Measurements from ENCODE around the gene ATG2B. TPM values are rescaled to one million over a fixed set of nuclear protein-coding genes. Genes with fewer than 3 reads are reported as not detected.

ATG2B gene
- total RNA-seq, 1 donor from 2014 or later, result 10.0 TPM

GRCh38 chr14:96242126-96242525, 121.0 kb downstream of the ATG2B start:
- H3K4me1 ChIP-seq, result no peaks in the 10 kb centered on the region
- no peak overlapping the region for H3K4me3 ChIP-seq
- peaks cover 37% of the 10 kb centered on the region for H3K27me3 ChIP-seq (ENCODE audit: low read depth)
- no peaks in the 10 kb centered on the region for H3K9me3 ChIP-seq (replicated peaks)
- no peak for DNase-seq
- TF ChIP-seq CTCF (IDR thresholded peaks at IDR 0.05; ENCODE audit: borderline replicate concordance), result no peak
- H3K36me3 ChIP-seq, result no peaks in the 10 kb centered on the region
- intact Hi-C loops (cut with micrococcal nuclease), result no loop called here
- no peak overlapping the region for H3K27ac ChIP-seq (replicated peaks)

- Histone ChIP-seq H3K4me3 (no peak overlapping the region), H3K9me3 (replicated peaks) (no peaks in the 10 kb centered on the region), H3K4me1 (no peaks in the 10 kb centered on the region), H3K36me3 (no peaks in the 10 kb centered on the region), H3K27me3 (ENCODE audit: low read depth) (peaks cover 46% of the 10 kb centered on the region), H3K27ac (replicated peaks) (no peak overlapping the region)
- intact Hi-C loops (cut with micrococcal nuclease), result no loop called here
- no peak for DNase-seq
- no peak for TF ChIP-seq CTCF (IDR thresholded peaks at IDR 0.05; ENCODE audit: borderline replicate concordance)
Measured at GRCh38 chr14:96240641-96241040, 122.5 kb downstream of the ATG2B start.

- DNase-seq, result no peak
- no peak for TF ChIP-seq CTCF (IDR thresholded peaks at IDR 0.05; ENCODE audit: borderline replicate concordance)
- H3K4me1 ChIP-seq, result no peaks in the 10 kb centered on the region
Measured at GRCh38 chr14:96239711-96240141, 123.4 kb downstream of the ATG2B start.

GRCh38 chr14:96238676-96239265, 124.4 kb downstream of the ATG2B start:
- no peaks in the 10 kb centered on the region for H3K4me1 ChIP-seq
- no peak overlapping the region for H3K4me3 ChIP-seq
- no peaks in the 10 kb centered on the region for H3K36me3 ChIP-seq
- no peaks in the 10 kb centered on the region for H3K9me3 ChIP-seq (replicated peaks)
- no peak overlapping the region for H3K27ac ChIP-seq (replicated peaks)
- DNase-seq, result no peak
- intact Hi-C loops (cut with micrococcal nuclease), result no loop called here
- TF ChIP-seq CTCF (IDR thresholded peaks at IDR 0.05; ENCODE audit: borderline replicate concordance), result no peak
- H3K27me3 ChIP-seq (ENCODE audit: low read depth), result peaks cover 54% of the 10 kb centered on the region

More at GRCh38 chr14:96239711-96240141, 123.4 kb downstream of the ATG2B start:
- Histone ChIP-seq H3K36me3 (no peaks in the 10 kb centered on the region), H3K9me3 (replicated peaks) (no peaks in the 10 kb centered on the region), H3K27ac (replicated peaks) (no peak overlapping the region), H3K4me3 (no peak overlapping the region), H3K27me3 (ENCODE audit: low read depth) (peaks cover 48% of the 10 kb centered on the region)
- intact Hi-C loops (cut with micrococcal nuclease), result no loop called here

GRCh38 chr14:96237641-96238040, 125.5 kb downstream of the ATG2B start:
- peaks cover 61% of the 10 kb centered on the region for H3K27me3 ChIP-seq (ENCODE audit: low read depth)
- DNase-seq, result no peak
- no peaks in the 10 kb centered on the region for H3K36me3 ChIP-seq
- no peaks in the 10 kb centered on the region for H3K9me3 ChIP-seq (replicated peaks)
- H3K4me3 ChIP-seq, result no peak overlapping the region
- intact Hi-C loops (cut with micrococcal nuclease), result no loop called here
- TF ChIP-seq CTCF (IDR thresholded peaks at IDR 0.05; ENCODE audit: borderline replicate concordance), result no peak
- H3K27ac ChIP-seq (replicated peaks), result no peak overlapping the region
- H3K4me1 ChIP-seq, result no peaks in the 10 kb centered on the region

All from left ventricle myocardium inferior (tissue), 1 donor.